Lower lobe of right lung (tissue), 2 donors: Measurements from ENCODE around the gene ZKSCAN1. TPM values are rescaled to one million over a fixed set of nuclear protein-coding genes. Genes with fewer than 3 reads are reported as not detected.

Experiments used
- ATAC-seq, 2 donors: fragments of 200-7000 bp; cut with Tn5 transposase; one replicate each; pipeline ENCODE4 v1.9.1; 2020 to 2022; ENCODE audit warnings: mild to moderate bottlenecking in 2 of 2, moderate library complexity in 2 of 2
- DNase-seq: peaks from one replicate; pipeline ENCODE4 v3.0.0-alpha.2; 2020
- H3K27ac ChIP-seq: fragments of 200-600 bp; one replicate; pipeline ENCODE4 v1.8.0; 2022
- H3K27me3 ChIP-seq: fragments of 200-600 bp; one replicate; pipeline ENCODE4 v1.8.0; 2022; ENCODE audit warnings: low read depth
- H3K36me3 ChIP-seq: fragments of 200-600 bp; one replicate; pipeline ENCODE4 v1.8.0; 2022; ENCODE audit warnings: mild to moderate bottlenecking
- H3K4me1 ChIP-seq: fragments of 200-600 bp; one replicate; pipeline ENCODE4 v1.8.0; 2022
- H3K4me3 ChIP-seq: fragments of 200-600 bp; one replicate; pipeline ENCODE4 v1.8.0; 2022; ENCODE audit warnings: mild to moderate bottlenecking
- H3K9me3 ChIP-seq: fragments of 200-600 bp; one replicate; pipeline ENCODE4 v1.8.0; 2022
- CTCF ChIP-seq: fragments of 200-600 bp; IDR thresholded peaks from one replicate; pipeline ENCODE4 v1.8.0; 2022; ENCODE audit warnings: antibody characterized with exemption, mild to moderate bottlenecking
- intact Hi-C: fragments of 100-400 bp; cut with DNase I; formaldehyde crosslinking; loops from one replicate; pipeline ENCODE4 v1.11.0; 2022
- total RNA-seq: library from RNA; stranded (reverse); fragmentation: NEBNext Ultra II Directional; extraction: Animal tissue kit (Norgen Biotek cat#: 25700); gene quantifications from one replicate; pipeline ENCODE4 v1.2.1, GENCODE V29; 2021
- donor health status: DM: no; HTN: yes; CAD: no; lungs with severe emphysema.

The ZKSCAN1 gene
- total RNA-seq, 1 donor from 2014 or later, result 59.6 TPM

- Histone ChIP-seq H3K4me1 (peaks cover 28% of the 10 kb centered on the region), H3K9me3 (peaks cover 7% of the 10 kb centered on the region), H3K27ac (no peak overlapping the region), H3K27me3 (no peaks in the 10 kb centered on the region), H3K4me3 (no peak overlapping the region), H3K36me3 (peaks cover 74% of the 10 kb centered on the region)
- no peak for TF ChIP-seq CTCF
- no peak for ATAC-seq
- DNase-seq, result no peak
- intact Hi-C loops, result no loop called here
Observed at GRCh38 chr7:100077205-100077604, 61.8 kb downstream of the ZKSCAN1 start.

GRCh38 chr7:100079024-100079560 is 63.7 kb downstream of the ZKSCAN1 start:
- no peak for TF ChIP-seq CTCF
- no peak overlapping the region for H3K4me3 ChIP-seq
- no peaks in the 10 kb centered on the region for H3K9me3 ChIP-seq
- intact Hi-C loops, result no loop called here
- H3K4me1 ChIP-seq, result peaks cover 35% of the 10 kb centered on the region
- H3K27me3 ChIP-seq, result no peaks in the 10 kb centered on the region
- DNase-seq (no peak), ATAC-seq (no peak)
- H3K27ac ChIP-seq, result no peak overlapping the region
- peaks cover 55% of the 10 kb centered on the region for H3K36me3 ChIP-seq

- no peaks in the 10 kb centered on the region for H3K27me3 ChIP-seq
- no peak for TF ChIP-seq CTCF
- peak overlapping the region; percentile 93 for H3K27ac ChIP-seq
- peaks cover 35% of the 10 kb centered on the region for H3K4me1 ChIP-seq
- peaks cover 36% of the 10 kb centered on the region for H3K36me3 ChIP-seq
- ATAC-seq (peak; percentile 32 to 35), DNase-seq (no peak)
- H3K9me3 ChIP-seq, result no peaks in the 10 kb centered on the region
- H3K4me3 ChIP-seq, result peak overlapping the region; percentile 96
- intact Hi-C loops, result no loop called here
Observed at GRCh38 chr7:100080907-100081534, 65.6 kb downstream of the ZKSCAN1 start.

GRCh38 chr7:100081535-100082102 is 66.2 kb downstream of the ZKSCAN1 start, which contains the start of gene ZNF3:
TSS of gene ZNF3 (minus strand) at chr7:100081723. CDS start at chr7:100077357, 4,366 bp downstream.
- peak; percentile 96 for TF ChIP-seq CTCF
- Histone ChIP-seq H3K4me1 (peaks cover 35% of the 10 kb centered on the region), H3K27ac (peak within 1 kb of the TSS; percentile 93), H3K27me3 (no peaks in the 10 kb centered on the region), H3K36me3 (peaks cover 30% of the 10 kb centered on the region), H3K4me3 (peak within 1 kb of the TSS; percentile 96), H3K9me3 (no peaks in the 10 kb centered on the region)
- ATAC-seq, result peak; percentile 97 to 98
- intact Hi-C loops, result no loop called here
- DNase-seq, result peak; percentile 98

GRCh38 chr7:100082978-100083377 is 67.6 kb downstream of the ZKSCAN1 start:
- H3K4me3 ChIP-seq, result no peak overlapping the region
- TF ChIP-seq CTCF, result no peak
- no peaks in the 10 kb centered on the region for H3K9me3 ChIP-seq
- intact Hi-C loops, result no loop called here
- no peak for DNase-seq
- H3K4me1 ChIP-seq, result peaks cover 36% of the 10 kb centered on the region
- H3K27ac ChIP-seq, result peak overlapping the region; percentile 93
- peaks cover 16% of the 10 kb centered on the region for H3K36me3 ChIP-seq
- no peak for ATAC-seq
- no peaks in the 10 kb centered on the region for H3K27me3 ChIP-seq
